WTC11 (cell line): ENCODE results near the gene TBC1D10B. TPM values are rescaled to one million over a fixed set of nuclear protein-coding genes. Genes with fewer than 3 reads are reported as not detected.
"Not testable (repeated sequence)": the region's sequence is repeated elsewhere in the genome, so short reads cannot be mapped to it uniquely, and the experiment has no call there.

Source experiments
- ATAC-seq: fragments of 200-7000 bp; cut with Tn5 transposase; 2 replicates; pipeline ENCODE4 v1.10.0; 2021; ENCODE audit warnings: mild to moderate bottlenecking, moderate library complexity
- CTCF ChIA-PET: fragments of 300-600 bp; sonication (Branson Sonifier 250); formaldehyde crosslinking; loops from one replicate; lab custom pipeline; 2021; ENCODE audit warnings: antibody characterized with exemption; lab: Charles Lee
- POLR2A ChIA-PET: fragments of 350-600 bp; sonication (Branson Sonifier 250); formaldehyde crosslinking; loops from one replicate; lab custom pipeline; 2021; ENCODE audit warnings: antibody characterized with exemption; lab: Charles Lee
- DNase-seq: peaks from one replicate; pipeline ENCODE4 v3.0.0; 2021; ENCODE audit warnings: low spot score
- H3K27ac Mint-ChIP-seq: 2 replicates; pipeline ENCODE4 v1.8.0; 2021; ENCODE audit warnings: mixed read lengths
- H3K27me3 Mint-ChIP-seq: 2 replicates; pipeline ENCODE4 v1.8.0; 2021; ENCODE audit warnings: low read depth, mild to moderate bottlenecking, moderate library complexity, mixed read lengths
- H3K36me3 Mint-ChIP-seq: 2 replicates; pipeline ENCODE4 v1.8.0; 2021; ENCODE audit warnings: mixed read lengths
- H3K4me1 Mint-ChIP-seq: 2 replicates; pipeline ENCODE4 v1.8.0; 2022; ENCODE audit warnings: mixed read lengths
- H3K4me3 Mint-ChIP-seq: 2 replicates; pipeline ENCODE4 v1.8.0; 2021; ENCODE audit warnings: mild to moderate bottlenecking, moderate library complexity, mixed read lengths
- H3K9me3 Mint-ChIP-seq: 2 replicates; pipeline ENCODE4 v1.8.0; 2021; ENCODE audit warnings: mixed read lengths
- ATF3 ChIP-seq: sonication (generic); formaldehyde crosslinking; conservative IDR thresholded peaks from 2 replicates; pipeline ENCODE4 v1.8.1; 2022; ENCODE audit warnings: mild to moderate bottlenecking, missing genetic modification reagents
- CREB1 ChIP-seq: sonication (generic); formaldehyde crosslinking; IDR thresholded peaks from 2 replicates; pipeline ENCODE4 v1.8.0; 2023; ENCODE audit warnings: mild to moderate bottlenecking, missing genetic modification reagents
- CTCF ChIP-seq: fragments of 200-600 bp; IDR thresholded peaks from 2 replicates; pipeline ENCODE4 v1.8.0; 2022; ENCODE audit warnings: antibody characterized with exemption
- FOXK1 ChIP-seq: sonication (generic); formaldehyde crosslinking; IDR thresholded peaks from 2 replicates; pipeline ENCODE4 v1.8.0; 2022; ENCODE audit warnings: mild to moderate bottlenecking, moderate library complexity, missing genetic modification reagents
- GRHL2 ChIP-seq: fragments of 250-450 bp; sonication (Bioruptor Pico); IDR thresholded peaks from 2 replicates; pipeline ENCODE4 v1.8.0; 2022; ENCODE audit warnings: mild to moderate bottlenecking, moderate library complexity; ENCODE audit not compliant: insufficient replicate concordance, severe bottlenecking
- HMGA2 ChIP-seq: fragments of 250-450 bp; sonication (Bioruptor Pico); IDR thresholded peaks from 2 replicates; pipeline ENCODE4 v1.4.0; 2021; ENCODE audit warnings: mild to moderate bottlenecking, moderate library complexity
- IRF2 ChIP-seq: sonication (generic); formaldehyde crosslinking; IDR thresholded peaks from 2 replicates; pipeline ENCODE4 v1.8.0; 2022; ENCODE audit warnings: low read depth, missing genetic modification reagents, borderline replicate concordance
- JAZF1 ChIP-seq: fragments of 250-450 bp; sonication (Bioruptor Pico); IDR thresholded peaks from 2 replicates; pipeline ENCODE4 v1.9.0; 2021; ENCODE audit warnings: moderate library complexity, mild to moderate bottlenecking, inconsistent platforms
- MYBL2 ChIP-seq: sonication (generic); formaldehyde crosslinking; IDR thresholded peaks from 2 replicates; pipeline ENCODE4 v1.8.1; 2023; ENCODE audit warnings: mild to moderate bottlenecking, moderate library complexity, missing genetic modification reagents
- NFE2L1 ChIP-seq: sonication (generic); formaldehyde crosslinking; IDR thresholded peaks from 2 replicates; pipeline ENCODE4 v1.8.1; 2023; ENCODE audit warnings: missing genetic modification reagents
- NFYB ChIP-seq: sonication (generic); formaldehyde crosslinking; conservative IDR thresholded peaks from 2 replicates; pipeline ENCODE4 v1.8.0; 2022; ENCODE audit warnings: low read depth, missing genetic modification reagents
- OVOL2 ChIP-seq: fragments of 250-450 bp; sonication (Bioruptor Pico); IDR thresholded peaks from 2 replicates; pipeline ENCODE4 v1.9.0; 2021; ENCODE audit warnings: mild to moderate bottlenecking, borderline replicate concordance
- PREB ChIP-seq: sonication (generic); formaldehyde crosslinking; IDR thresholded peaks from 2 replicates; pipeline ENCODE4 v1.8.1; 2022; ENCODE audit warnings: mild to moderate bottlenecking, missing genetic modification reagents, moderate library complexity, borderline replicate concordance
- SMAD4 ChIP-seq: sonication (generic); formaldehyde crosslinking; IDR thresholded peaks from 2 replicates; pipeline ENCODE4 v1.8.0; 2022; ENCODE audit warnings: mild to moderate bottlenecking, missing genetic modification reagents
- TEAD1 ChIP-seq: sonication (generic); formaldehyde crosslinking; IDR thresholded peaks from 2 replicates; pipeline ENCODE4 v1.8.0; 2022; ENCODE audit warnings: mild to moderate bottlenecking, missing genetic modification reagents
- ZNF232 ChIP-seq: sonication (generic); formaldehyde crosslinking; IDR thresholded peaks from 2 replicates; pipeline ENCODE4 v1.8.0; 2022; ENCODE audit warnings: mild to moderate bottlenecking, missing genetic modification reagents
- ZNF317 ChIP-seq: sonication (generic); formaldehyde crosslinking; IDR thresholded peaks from 2 replicates; pipeline ENCODE4 v1.8.1; 2023; ENCODE audit warnings: low read depth, mild to moderate bottlenecking, moderate library complexity, missing genetic modification reagents, borderline replicate concordance
- ZNF671 ChIP-seq: fragments of 250-450 bp; sonication (Bioruptor Pico); IDR thresholded peaks from 2 replicates; pipeline ENCODE4 v1.8.0; 2021; ENCODE audit warnings: mild to moderate bottlenecking
- ZSCAN18 ChIP-seq: fragments of 250-450 bp; sonication (Bioruptor Pico); IDR thresholded peaks from 2 replicates; pipeline ENCODE4 v2.1.2; 2022; ENCODE audit warnings: mild to moderate bottlenecking, moderate library complexity
- total RNA-seq: library from RNA; stranded (reverse); gene quantifications from 3 replicates; pipeline ENCODE4 v1.2.3, GENCODE V29; 2021
- TF ChIP-seq, protein P1 (sequence below): fragments of 250-450 bp; sonication (Bioruptor Pico); IDR thresholded peaks from 2 replicates; pipeline ENCODE4 v1.9.0; 2021; ENCODE audit warnings: mild to moderate bottlenecking
- TF ChIP-seq, protein P2 (sequence below): fragments of 250-450 bp; sonication (Bioruptor Pico); IDR thresholded peaks from 2 replicates; pipeline ENCODE4 v1.9.0; 2021; ENCODE audit warnings: moderate library complexity, mild to moderate bottlenecking, inconsistent platforms, borderline replicate concordance
- TF ChIP-seq, protein P3 (sequence below): sonication (generic); formaldehyde crosslinking; IDR thresholded peaks from 2 replicates; pipeline ENCODE4 v1.8.0; 2023; ENCODE audit warnings: missing genetic modification reagents, mild to moderate bottlenecking, borderline replicate concordance

Gene TBC1D10B
- total RNA-seq, 1 experiment from 2014 or later, result 40.5 TPM

DNA sequence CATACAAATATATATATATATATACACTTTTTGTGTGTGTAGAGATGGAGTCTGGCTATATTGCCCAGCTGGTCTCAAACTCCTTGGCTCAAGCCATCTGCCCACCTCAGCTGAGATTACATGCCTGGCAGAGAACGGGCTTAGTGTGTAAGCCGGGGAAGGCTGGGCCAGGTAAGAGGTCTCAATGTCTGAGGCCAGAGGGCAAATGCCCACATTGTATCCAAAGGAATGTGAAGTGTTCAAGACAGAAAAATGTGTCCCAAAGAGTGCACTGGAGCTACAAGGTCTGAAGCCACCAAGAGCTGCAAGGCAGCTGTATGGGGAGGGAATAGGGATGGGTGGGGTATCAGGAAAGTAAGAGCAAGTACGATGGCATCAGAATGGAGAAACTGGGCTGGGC lies 24.0 kb downstream of the TBC1D10B start:
- CTCF ChIA-PET, result interaction anchor here (1.0 to 1.1 kb wide), 2 partner anchors 8 to 83 kb away, joined by 3 read pairs; partner anchors contain the start of genes CD2BP2 and DCTPP1
- ATAC-seq (no peak), DNase-seq (no peak)
- TF ChIP-seq HMGA2 (no peak), ZSCAN18 (CRISPR knock-in tag) (no peak), OVOL2 (CRISPR knock-in tag) (no peak), TEAD1 (CRISPR knock-in tag) (no peak), NFYB (no peak), CTCF (no peak), MYBL2 (CRISPR knock-in tag) (no peak)
- Mint-ChIP-seq H3K27me3 (no peaks in the 10 kb centered on the region), H3K4me3 (no peak overlapping the region), H3K9me3 (no peaks in the 10 kb centered on the region), H3K36me3 (peaks cover 6% of the 10 kb centered on the region), H3K4me1 (no peaks in the 10 kb centered on the region), H3K27ac (no peak overlapping the region)
- POLR2A ChIA-PET, result no interaction called here

DNA sequence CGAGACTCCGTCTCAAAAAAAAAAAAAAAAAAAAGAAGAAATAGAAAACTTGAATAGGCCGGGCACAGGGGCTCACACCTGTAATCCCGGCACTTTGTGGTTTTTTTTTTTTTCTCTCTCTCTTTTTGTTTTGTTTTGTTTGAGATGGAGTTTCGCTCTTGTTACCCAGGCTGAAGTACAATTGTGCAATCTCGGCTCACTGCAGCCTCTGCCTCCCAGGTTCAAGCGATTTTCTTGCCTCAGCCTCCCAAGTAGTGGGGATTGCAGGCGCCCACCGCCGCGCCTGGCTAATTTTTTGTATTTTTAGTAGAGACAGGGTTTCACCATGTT lies 26.8 kb downstream of the TBC1D10B start:
- H3K27me3 Mint-ChIP-seq, CTCF ChIA-PET, POLR2A ChIA-PET, DNase-seq, H3K4me3 Mint-ChIP-seq, H3K4me1 Mint-ChIP-seq, H3K27ac Mint-ChIP-seq, ATAC-seq, H3K36me3 Mint-ChIP-seq, H3K9me3 Mint-ChIP-seq: not testable (repeated sequence)

GRCh38 chr16:30342751-30343490 lies 27.4 kb downstream of the TBC1D10B start:
- ChIA-PET CTCF (no interaction called here), POLR2A (no interaction called here)
- TF ChIP-seq NFE2L1 (CRISPR knock-in tag) (no peak), SMAD4 (CRISPR knock-in tag) (no peak), ZNF232 (no peak), ZNF671 (CRISPR knock-in tag) (no peak), FOXK1 (CRISPR knock-in tag) (no peak), JAZF1 (CRISPR knock-in tag) (no peak), PREB (no peak), ATF3 (CRISPR knock-in tag) (no peak), GRHL2 (CRISPR knock-in tag) (no peak), IRF2 (CRISPR knock-in tag) (no peak), CREB1 (no peak), ZNF317 (CRISPR knock-in tag) (no peak)
- TF ChIP-seq, protein P1, sequence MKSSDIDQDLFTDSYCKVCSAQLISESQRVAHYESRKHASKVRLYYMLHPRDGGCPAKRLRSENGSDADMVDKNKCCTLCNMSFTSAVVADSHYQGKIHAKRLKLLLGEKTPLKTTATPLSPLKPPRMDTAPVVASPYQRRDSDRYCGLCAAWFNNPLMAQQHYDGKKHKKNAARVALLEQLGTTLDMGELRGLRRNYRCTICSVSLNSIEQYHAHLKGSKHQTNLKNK (CRISPR knock-in tag), result no peak
- TF ChIP-seq, protein P2, sequence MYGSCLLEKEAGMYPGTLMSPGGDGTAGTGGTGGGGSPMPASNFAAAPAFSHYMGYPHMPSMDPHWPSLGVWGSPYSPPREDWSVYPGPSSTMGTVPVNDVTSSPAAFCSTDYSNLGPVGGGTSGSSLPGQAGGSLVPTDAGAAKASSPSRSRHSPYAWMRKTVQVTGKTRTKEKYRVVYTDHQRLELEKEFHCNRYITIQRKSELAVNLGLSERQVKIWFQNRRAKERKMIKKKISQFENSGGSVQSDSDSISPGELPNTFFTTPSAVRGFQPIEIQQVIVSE (CRISPR knock-in tag), result no peak
- TF ChIP-seq, protein P3, sequence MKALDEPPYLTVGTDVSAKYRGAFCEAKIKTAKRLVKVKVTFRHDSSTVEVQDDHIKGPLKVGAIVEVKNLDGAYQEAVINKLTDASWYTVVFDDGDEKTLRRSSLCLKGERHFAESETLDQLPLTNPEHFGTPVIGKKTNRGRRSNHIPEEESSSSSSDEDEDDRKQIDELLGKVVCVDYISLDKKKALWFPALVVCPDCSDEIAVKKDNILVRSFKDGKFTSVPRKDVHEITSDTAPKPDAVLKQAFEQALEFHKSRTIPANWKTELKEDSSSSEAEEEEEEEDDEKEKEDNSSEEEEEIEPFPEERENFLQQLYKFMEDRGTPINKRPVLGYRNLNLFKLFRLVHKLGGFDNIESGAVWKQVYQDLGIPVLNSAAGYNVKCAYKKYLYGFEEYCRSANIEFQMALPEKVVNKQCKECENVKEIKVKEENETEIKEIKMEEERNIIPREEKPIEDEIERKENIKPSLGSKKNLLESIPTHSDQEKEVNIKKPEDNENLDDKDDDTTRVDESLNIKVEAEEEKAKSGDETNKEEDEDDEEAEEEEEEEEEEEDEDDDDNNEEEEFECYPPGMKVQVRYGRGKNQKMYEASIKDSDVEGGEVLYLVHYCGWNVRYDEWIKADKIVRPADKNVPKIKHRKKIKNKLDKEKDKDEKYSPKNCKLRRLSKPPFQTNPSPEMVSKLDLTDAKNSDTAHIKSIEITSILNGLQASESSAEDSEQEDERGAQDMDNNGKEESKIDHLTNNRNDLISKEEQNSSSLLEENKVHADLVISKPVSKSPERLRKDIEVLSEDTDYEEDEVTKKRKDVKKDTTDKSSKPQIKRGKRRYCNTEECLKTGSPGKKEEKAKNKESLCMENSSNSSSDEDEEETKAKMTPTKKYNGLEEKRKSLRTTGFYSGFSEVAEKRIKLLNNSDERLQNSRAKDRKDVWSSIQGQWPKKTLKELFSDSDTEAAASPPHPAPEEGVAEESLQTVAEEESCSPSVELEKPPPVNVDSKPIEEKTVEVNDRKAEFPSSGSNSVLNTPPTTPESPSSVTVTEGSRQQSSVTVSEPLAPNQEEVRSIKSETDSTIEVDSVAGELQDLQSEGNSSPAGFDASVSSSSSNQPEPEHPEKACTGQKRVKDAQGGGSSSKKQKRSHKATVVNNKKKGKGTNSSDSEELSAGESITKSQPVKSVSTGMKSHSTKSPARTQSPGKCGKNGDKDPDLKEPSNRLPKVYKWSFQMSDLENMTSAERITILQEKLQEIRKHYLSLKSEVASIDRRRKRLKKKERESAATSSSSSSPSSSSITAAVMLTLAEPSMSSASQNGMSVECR (CRISPR knock-in tag), result no peak
- Mint-ChIP-seq H3K4me3 (no peak overlapping the region), H3K9me3 (peaks cover 5% of the 10 kb centered on the region; the same call in 1 of the 2 replicates), H3K27me3 (no peaks in the 10 kb centered on the region), H3K27ac (no peak overlapping the region), H3K4me1 (peaks cover 4% of the 10 kb centered on the region; the same call in 1 of the 2 replicates), H3K36me3 (no peaks in the 10 kb centered on the region)
- no peak for DNase-seq
- no peak for ATAC-seq
